Lower lobe of right lung (tissue), 2 donors: ENCODE measurements around the gene NPY. TPM values are rescaled to one million over a fixed set of nuclear protein-coding genes. Genes with fewer than 3 reads are reported as not detected.

Source experiments
- ATAC-seq, 2 donors: fragments of 200-7000 bp; cut with Tn5 transposase; one replicate each; pipeline ENCODE4 v1.9.1; 2020 to 2022; ENCODE audit warnings: mild to moderate bottlenecking in 2 of 2, moderate library complexity in 2 of 2
- DNase-seq: peaks from one replicate; pipeline ENCODE4 v3.0.0-alpha.2; 2020
- H3K27ac ChIP-seq: fragments of 200-600 bp; one replicate; pipeline ENCODE4 v1.8.0; 2022
- H3K27me3 ChIP-seq: fragments of 200-600 bp; one replicate; pipeline ENCODE4 v1.8.0; 2022; ENCODE audit warnings: low read depth
- H3K36me3 ChIP-seq: fragments of 200-600 bp; one replicate; pipeline ENCODE4 v1.8.0; 2022; ENCODE audit warnings: mild to moderate bottlenecking
- H3K4me1 ChIP-seq: fragments of 200-600 bp; one replicate; pipeline ENCODE4 v1.8.0; 2022
- H3K4me3 ChIP-seq: fragments of 200-600 bp; one replicate; pipeline ENCODE4 v1.8.0; 2022; ENCODE audit warnings: mild to moderate bottlenecking
- H3K9me3 ChIP-seq: fragments of 200-600 bp; one replicate; pipeline ENCODE4 v1.8.0; 2022
- intact Hi-C: fragments of 100-400 bp; cut with DNase I; formaldehyde crosslinking; loops from one replicate; pipeline ENCODE4 v1.11.0; 2022
- total RNA-seq: library from RNA; stranded (reverse); fragmentation: NEBNext Ultra II Directional; extraction: Animal tissue kit (Norgen Biotek cat#: 25700); gene quantifications from one replicate; pipeline ENCODE4 v1.2.1, GENCODE V29; 2021
- TF ChIP-seq, protein P1 (sequence below): fragments of 200-600 bp; IDR thresholded peaks from one replicate; pipeline ENCODE4 v1.8.0; 2022; ENCODE audit warnings: antibody characterized with exemption, mild to moderate bottlenecking
- donor health status: DM: no; HTN: yes; CAD: no; lungs with severe emphysema.

Gene NPY
- total RNA-seq, 1 donor from 2014 or later: not detected

DNA sequence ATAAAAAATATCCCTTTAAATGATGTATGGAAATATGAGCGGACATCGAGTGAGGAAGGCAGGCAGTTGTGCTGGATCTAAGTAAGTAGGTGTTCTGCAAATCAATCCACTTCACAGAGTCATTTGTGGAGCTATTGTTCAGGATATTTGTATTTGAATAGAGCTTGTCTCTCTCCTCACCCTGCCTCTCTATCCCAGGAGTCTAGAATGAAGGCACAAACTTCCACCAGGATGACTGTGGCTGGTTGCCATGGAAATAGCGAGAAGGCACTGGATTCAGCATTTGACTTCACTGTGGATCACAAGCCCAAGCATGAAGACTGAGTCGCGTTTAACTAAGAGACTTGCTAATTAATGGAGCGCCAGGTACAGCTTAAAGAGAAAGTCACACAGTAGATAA lies 53.2 kb downstream of the NPY start:
- DNase-seq: no peak

DNA sequence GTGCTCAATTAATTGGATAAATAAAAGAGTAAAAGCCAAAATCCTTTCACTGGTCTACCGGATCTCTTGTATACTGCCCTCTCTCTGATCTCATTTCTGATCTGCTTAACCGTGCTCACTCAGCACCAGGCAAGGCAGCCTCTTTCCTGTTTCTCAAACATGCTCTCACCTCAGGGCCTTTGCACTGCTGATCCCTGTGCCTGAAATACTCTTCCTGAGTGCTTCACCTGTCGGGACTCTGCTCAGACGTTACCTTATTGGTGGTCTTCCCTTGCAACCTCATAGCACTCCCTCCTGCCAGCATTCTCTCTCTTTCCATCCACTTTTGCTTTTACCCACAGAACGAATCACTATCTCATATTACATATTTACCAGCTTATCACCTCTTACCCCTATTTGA lies 55.6 kb downstream of the NPY start:
- Histone ChIP-seq H3K9me3 (no peaks in the 10 kb centered on the region), H3K27ac (no peak overlapping the region), H3K36me3 (no peaks in the 10 kb centered on the region), H3K27me3 (no peaks in the 10 kb centered on the region), H3K4me1 (no peaks in the 10 kb centered on the region), H3K4me3 (no peak overlapping the region)
- DNase-seq (no peak), ATAC-seq (no peak)
- intact Hi-C loops: no loop called here
- TF ChIP-seq, protein P1, sequence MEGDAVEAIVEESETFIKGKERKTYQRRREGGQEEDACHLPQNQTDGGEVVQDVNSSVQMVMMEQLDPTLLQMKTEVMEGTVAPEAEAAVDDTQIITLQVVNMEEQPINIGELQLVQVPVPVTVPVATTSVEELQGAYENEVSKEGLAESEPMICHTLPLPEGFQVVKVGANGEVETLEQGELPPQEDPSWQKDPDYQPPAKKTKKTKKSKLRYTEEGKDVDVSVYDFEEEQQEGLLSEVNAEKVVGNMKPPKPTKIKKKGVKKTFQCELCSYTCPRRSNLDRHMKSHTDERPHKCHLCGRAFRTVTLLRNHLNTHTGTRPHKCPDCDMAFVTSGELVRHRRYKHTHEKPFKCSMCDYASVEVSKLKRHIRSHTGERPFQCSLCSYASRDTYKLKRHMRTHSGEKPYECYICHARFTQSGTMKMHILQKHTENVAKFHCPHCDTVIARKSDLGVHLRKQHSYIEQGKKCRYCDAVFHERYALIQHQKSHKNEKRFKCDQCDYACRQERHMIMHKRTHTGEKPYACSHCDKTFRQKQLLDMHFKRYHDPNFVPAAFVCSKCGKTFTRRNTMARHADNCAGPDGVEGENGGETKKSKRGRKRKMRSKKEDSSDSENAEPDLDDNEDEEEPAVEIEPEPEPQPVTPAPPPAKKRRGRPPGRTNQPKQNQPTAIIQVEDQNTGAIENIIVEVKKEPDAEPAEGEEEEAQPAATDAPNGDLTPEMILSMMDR: no peak

More for the DNA sequence above, 53.2 kb downstream of the NPY start:
- intact Hi-C loops: no loop called here
- no peak for ATAC-seq
- TF ChIP-seq, protein P1: no peak
- Histone ChIP-seq H3K4me3 (no peak overlapping the region), H3K27ac (no peak overlapping the region), H3K27me3 (no peaks in the 10 kb centered on the region), H3K4me1 (no peaks in the 10 kb centered on the region), H3K9me3 (no peaks in the 10 kb centered on the region), H3K36me3 (no peaks in the 10 kb centered on the region)

DNA sequence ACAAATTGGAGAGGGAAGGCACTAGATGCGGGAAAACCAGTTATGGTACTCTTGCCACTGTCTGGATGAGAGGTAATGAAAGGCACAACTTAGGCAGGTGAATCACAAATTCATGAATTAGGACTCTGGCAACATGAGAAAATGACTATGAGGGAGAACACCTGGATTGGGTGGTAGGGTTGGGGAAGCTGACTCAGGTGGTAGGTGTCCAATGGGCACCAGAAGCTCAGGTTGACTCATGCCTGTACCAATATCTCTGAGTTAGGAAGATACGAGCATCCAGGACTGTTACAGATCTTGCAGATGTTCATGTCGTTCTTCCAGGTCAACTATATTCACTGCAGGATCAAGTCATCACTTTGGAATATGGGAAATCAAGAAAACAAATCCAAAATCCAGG lies 56.7 kb downstream of the NPY start:
- H3K27me3 ChIP-seq: no peaks in the 10 kb centered on the region
- H3K36me3 ChIP-seq: no peaks in the 10 kb centered on the region
- H3K9me3 ChIP-seq: no peaks in the 10 kb centered on the region
- no peaks in the 10 kb centered on the region for H3K4me1 ChIP-seq
- TF ChIP-seq, protein P1: no peak
- DNase-seq (no peak), ATAC-seq (no peak)
- intact Hi-C loops: no loop called here
- no peak overlapping the region for H3K27ac ChIP-seq
- no peak overlapping the region for H3K4me3 ChIP-seq
